Gastrocnemius medialis (tissue), 4 donors: ENCODE data around the gene CDC42BPA.

Source experiments
- POLR2A ChIP-seq, 2 donors: fragments of 450-650 bp; IDR thresholded peaks; one replicate each; pipeline ENCODE4 v1.6.1; 2017; ENCODE audit warnings: antibody characterized with exemption in 2 of 2, mild to moderate bottlenecking in 2 of 2, moderate library complexity in 2 of 2
- TF ChIP-seq, protein P1 (sequence below), 5 experiments: fragments of 450-650 bp in 3 of 5; fragments of 200-600 bp in 2 of 5; sonication (generic) in 2 of 5; IDR thresholded peaks in 4 of 5; conservative IDR thresholded peaks in 1 of 5; 1 replicate in 4 of 5; 2 replicates in 1 of 5; pipeline ENCODE4 v1.5.1; 2016 to 2019; ENCODE audit warnings: antibody characterized with exemption in 5 of 5, mild to moderate bottlenecking in 3 of 5, moderate library complexity in 3 of 5

DNA sequence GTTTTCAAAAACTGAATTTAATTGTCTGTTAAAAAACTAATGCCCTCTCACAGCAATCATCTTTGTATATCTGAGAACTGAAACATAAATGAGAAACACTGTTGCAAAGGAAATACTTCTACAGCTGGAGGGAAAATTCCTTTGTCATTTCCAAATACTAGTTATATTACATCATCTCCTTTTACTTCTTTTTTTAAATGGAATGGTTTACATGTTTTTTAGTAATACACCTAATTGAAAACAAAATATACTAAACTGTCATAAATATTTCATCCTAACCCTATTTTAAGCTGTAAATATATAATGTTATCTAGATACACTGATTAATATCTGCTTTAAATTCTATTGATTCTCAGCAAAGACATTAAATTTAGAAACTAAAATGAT, 19.1 kb downstream of the CDC42BPA start:
- TF ChIP-seq, protein P1, sequence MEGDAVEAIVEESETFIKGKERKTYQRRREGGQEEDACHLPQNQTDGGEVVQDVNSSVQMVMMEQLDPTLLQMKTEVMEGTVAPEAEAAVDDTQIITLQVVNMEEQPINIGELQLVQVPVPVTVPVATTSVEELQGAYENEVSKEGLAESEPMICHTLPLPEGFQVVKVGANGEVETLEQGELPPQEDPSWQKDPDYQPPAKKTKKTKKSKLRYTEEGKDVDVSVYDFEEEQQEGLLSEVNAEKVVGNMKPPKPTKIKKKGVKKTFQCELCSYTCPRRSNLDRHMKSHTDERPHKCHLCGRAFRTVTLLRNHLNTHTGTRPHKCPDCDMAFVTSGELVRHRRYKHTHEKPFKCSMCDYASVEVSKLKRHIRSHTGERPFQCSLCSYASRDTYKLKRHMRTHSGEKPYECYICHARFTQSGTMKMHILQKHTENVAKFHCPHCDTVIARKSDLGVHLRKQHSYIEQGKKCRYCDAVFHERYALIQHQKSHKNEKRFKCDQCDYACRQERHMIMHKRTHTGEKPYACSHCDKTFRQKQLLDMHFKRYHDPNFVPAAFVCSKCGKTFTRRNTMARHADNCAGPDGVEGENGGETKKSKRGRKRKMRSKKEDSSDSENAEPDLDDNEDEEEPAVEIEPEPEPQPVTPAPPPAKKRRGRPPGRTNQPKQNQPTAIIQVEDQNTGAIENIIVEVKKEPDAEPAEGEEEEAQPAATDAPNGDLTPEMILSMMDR (IDR thresholded peaks at IDR 0.05 in 4 of 5, conservative IDR thresholded peaks at IDR 0.05 in 1 of 5), result no peak
- no peak for TF ChIP-seq POLR2A (IDR thresholded peaks at IDR 0.05)
